Measurements from ENCODE around the gene NTM. TPM values are rescaled to one million over a fixed set of nuclear protein-coding genes. Genes with fewer than 3 reads are reported as not detected.
A peak's percentile ranks its signal among the peaks of the same experiment; 100 is the strongest.

Gene NTM
- total RNA-seq, 2 donors from 2014 or later, result 1.7 to 3.6 TPM

DNA sequence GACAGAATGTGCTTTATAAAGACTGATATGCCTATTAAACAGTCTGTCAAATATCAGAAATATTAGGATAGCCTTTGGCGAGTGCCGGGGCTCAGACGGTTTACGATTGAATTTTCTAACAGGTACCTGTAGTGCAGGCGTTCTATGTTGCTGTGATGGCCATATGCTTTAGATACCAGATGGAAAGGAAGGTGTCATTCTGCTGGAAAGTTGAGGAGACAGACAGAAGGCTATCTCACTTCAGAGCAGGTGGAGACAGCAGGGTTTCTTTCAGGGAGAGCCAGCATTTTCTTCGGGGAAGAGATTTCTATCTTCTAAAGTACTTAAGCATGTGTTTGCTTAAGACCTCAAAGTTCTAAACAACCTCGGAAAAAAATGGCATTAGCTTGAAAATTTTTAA lies 415.4 kb downstream of the NTM start:
- TF ChIP-seq, protein P1, sequence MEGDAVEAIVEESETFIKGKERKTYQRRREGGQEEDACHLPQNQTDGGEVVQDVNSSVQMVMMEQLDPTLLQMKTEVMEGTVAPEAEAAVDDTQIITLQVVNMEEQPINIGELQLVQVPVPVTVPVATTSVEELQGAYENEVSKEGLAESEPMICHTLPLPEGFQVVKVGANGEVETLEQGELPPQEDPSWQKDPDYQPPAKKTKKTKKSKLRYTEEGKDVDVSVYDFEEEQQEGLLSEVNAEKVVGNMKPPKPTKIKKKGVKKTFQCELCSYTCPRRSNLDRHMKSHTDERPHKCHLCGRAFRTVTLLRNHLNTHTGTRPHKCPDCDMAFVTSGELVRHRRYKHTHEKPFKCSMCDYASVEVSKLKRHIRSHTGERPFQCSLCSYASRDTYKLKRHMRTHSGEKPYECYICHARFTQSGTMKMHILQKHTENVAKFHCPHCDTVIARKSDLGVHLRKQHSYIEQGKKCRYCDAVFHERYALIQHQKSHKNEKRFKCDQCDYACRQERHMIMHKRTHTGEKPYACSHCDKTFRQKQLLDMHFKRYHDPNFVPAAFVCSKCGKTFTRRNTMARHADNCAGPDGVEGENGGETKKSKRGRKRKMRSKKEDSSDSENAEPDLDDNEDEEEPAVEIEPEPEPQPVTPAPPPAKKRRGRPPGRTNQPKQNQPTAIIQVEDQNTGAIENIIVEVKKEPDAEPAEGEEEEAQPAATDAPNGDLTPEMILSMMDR (conservative IDR thresholded peaks at IDR 0.05), result no peak
- Mint-ChIP-seq H3K9me3 (no peaks in the 10 kb centered on the region), H3K36me3 (ENCODE audit: low read depth) (no peaks in the 10 kb centered on the region), H3K4me3 (no peak overlapping the region), H3K27me3 (ENCODE audit: insufficient read depth) (no peaks in the 10 kb centered on the region), H3K27ac (no peak overlapping the region), H3K4me1 (peaks cover 11% of the 10 kb centered on the region)
- no peak overlapping the region for H3K27ac ChIP-seq (ENCODE audit: low read depth, low read length)
- H3K9ac ChIP-seq (ENCODE audit: extremely low read depth, low read length, poor library complexity, severe bottlenecking), result no peak overlapping the region
- peak overlapping the region; percentile 22 for H3K4me3 ChIP-seq (ENCODE audit: low read length)
- H3K4me1 ChIP-seq (ENCODE audit: control insufficient read depth, insufficient read depth, low read length), result peaks cover 10% of the 10 kb centered on the region
- H3K36me3 ChIP-seq (ENCODE audit: control insufficient read depth, insufficient read depth, low read length), result no peaks in the 10 kb centered on the region
- H3K9me3 ChIP-seq (ENCODE audit: control insufficient read depth, low read length), result no peaks in the 10 kb centered on the region
- no peak for DNase-seq
- H3K27me3 ChIP-seq (ENCODE audit: control insufficient read depth, insufficient read depth, low read length, poor library complexity, severe bottlenecking), result no peaks in the 10 kb centered on the region
- WGBS, 2 experiments (ENCODE audit: insufficient coverage in 1 of 2, insufficient read length in 1 of 2), result 80 to 90% methylated on average over 6 to 7 of the region's 7 CpGs

DNA sequence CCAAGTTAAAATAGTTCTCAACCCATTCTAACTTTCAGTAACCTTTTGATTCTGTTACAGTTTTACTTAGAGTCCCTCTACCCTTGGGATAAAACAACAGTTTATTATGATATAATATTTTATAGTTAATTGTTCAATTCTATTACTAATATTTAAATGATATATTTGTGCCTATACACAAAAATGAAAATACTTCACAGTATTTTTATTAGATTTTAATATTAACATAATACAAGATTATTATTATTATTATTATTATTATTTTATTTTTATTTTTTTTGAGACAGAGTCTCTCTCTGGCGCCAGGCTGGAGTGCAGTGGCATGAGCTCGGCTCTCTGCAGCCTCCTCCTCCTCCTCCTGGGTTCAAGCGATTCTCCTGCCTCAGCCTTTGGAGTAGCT lies 416.7 kb downstream of the NTM start:
- no peak for DNase-seq
- Mint-ChIP-seq H3K27ac (no peak overlapping the region), H3K36me3 (ENCODE audit: low read depth) (no peaks in the 10 kb centered on the region), H3K4me3 (no peak overlapping the region), H3K9me3 (no peaks in the 10 kb centered on the region), H3K27me3 (ENCODE audit: insufficient read depth) (no peaks in the 10 kb centered on the region), H3K4me1 (peaks cover 11% of the 10 kb centered on the region)
- no peaks in the 10 kb centered on the region for H3K9me3 ChIP-seq (ENCODE audit: control insufficient read depth, low read length)
- no peak overlapping the region for H3K9ac ChIP-seq (ENCODE audit: extremely low read depth, low read length, poor library complexity, severe bottlenecking)
- no peak overlapping the region for H3K4me3 ChIP-seq (ENCODE audit: low read length)
- WGBS, 2 experiments (ENCODE audit: insufficient coverage in 1 of 2, insufficient read length in 1 of 2), result 46 to 62% methylated on average over 3 of the region's 3 CpGs
- peaks cover 10% of the 10 kb centered on the region for H3K4me1 ChIP-seq (ENCODE audit: control insufficient read depth, insufficient read depth, low read length)
- H3K27ac ChIP-seq (ENCODE audit: low read depth, low read length), result no peak overlapping the region
- H3K36me3 ChIP-seq (ENCODE audit: control insufficient read depth, insufficient read depth, low read length), result no peaks in the 10 kb centered on the region
- no peaks in the 10 kb centered on the region for H3K27me3 ChIP-seq (ENCODE audit: control insufficient read depth, insufficient read depth, low read length, poor library complexity, severe bottlenecking)
- TF ChIP-seq, protein P1 (conservative IDR thresholded peaks at IDR 0.05), result no peak

DNA sequence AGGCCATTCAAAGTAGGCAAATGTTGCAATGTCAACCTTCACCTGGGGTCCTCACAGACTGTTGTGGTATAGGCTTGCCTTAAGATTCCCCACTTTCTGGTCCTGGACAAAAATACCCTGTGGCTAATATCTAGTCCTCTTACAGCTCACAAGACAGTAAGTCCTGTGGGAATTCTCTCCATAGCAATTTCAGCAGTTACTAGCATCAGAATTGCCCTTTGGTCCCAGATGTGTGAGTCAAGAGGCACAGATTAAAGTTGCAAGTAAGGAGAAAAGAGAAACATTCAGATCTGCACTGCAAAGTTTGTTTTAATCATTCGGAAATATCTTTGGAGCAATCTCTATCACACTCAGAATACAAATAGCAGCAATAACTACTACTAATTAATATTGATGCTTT lies 420.2 kb downstream of the NTM start:
- Histone ChIP-seq H3K27ac (ENCODE audit: low read depth, low read length) (no peak overlapping the region), H3K9me3 (ENCODE audit: control insufficient read depth, low read length) (no peaks in the 10 kb centered on the region), H3K4me3 (ENCODE audit: low read length) (no peak overlapping the region), H3K36me3 (ENCODE audit: control insufficient read depth, insufficient read depth, low read length) (no peaks in the 10 kb centered on the region), H3K4me1 (ENCODE audit: control insufficient read depth, insufficient read depth, low read length) (peaks cover 13% of the 10 kb centered on the region), H3K27me3 (ENCODE audit: control insufficient read depth, insufficient read depth, low read length, poor library complexity, severe bottlenecking) (no peaks in the 10 kb centered on the region), H3K9ac (ENCODE audit: extremely low read depth, low read length, poor library complexity, severe bottlenecking) (no peak overlapping the region)
- TF ChIP-seq, protein P1 (conservative IDR thresholded peaks at IDR 0.05), result no peak
- Mint-ChIP-seq H3K27me3 (ENCODE audit: insufficient read depth) (no peaks in the 10 kb centered on the region), H3K4me3 (no peak overlapping the region), H3K27ac (no peak overlapping the region), H3K4me1 (peaks cover 20% of the 10 kb centered on the region), H3K36me3 (ENCODE audit: low read depth) (no peaks in the 10 kb centered on the region), H3K9me3 (no peaks in the 10 kb centered on the region)
- DNase-seq, result no peak
- WGBS, 2 experiments (ENCODE audit: insufficient coverage in 1 of 2, insufficient read length in 1 of 2), result no CpG with 5 or more reads among the region's 1 CpG
